GM12874 (cell line): ENCODE data around the gene P2RY1.

ENCODE experiments used
- TF ChIP-seq, protein P1 (sequence below): IDR thresholded peaks from 2 replicates; pipeline ENCODE4 v1.5.1; 2011; ENCODE audit warnings: low read depth, mild to moderate bottlenecking, control low read depth, low read length, moderate library complexity; ENCODE audit not compliant: insufficient read depth

Gene P2RY1

DNA sequence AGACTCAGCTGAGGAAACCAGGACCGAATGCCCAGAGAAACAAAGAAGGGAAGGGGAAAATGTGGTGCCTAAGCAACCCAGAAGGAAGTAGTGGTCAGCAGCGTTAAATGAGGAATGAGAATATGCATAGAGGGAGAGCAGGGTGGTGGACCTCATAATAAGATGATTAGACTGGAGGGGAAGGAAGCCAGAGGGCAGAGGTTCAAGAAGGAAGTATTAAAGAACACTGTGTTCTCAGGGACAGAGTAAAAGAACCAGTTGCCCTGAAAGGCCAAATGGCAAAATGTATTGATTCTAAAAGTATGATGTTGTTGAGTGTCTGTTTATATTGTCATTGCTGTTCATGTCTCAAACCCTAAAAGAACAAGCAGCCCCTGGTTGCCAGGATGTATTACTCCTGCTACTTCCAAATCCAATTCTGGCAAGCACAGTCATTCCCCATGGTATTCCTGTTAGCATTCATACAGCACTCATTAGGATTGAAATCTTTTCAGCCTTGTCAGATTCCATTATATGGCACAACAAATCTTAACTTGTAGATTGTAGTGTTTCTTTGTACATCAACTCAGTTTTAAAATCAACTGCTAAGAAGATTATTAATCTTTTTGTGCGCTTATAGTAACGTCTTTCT lies 23.4 kb downstream of the P2RY1 start:
- TF ChIP-seq, protein P1, sequence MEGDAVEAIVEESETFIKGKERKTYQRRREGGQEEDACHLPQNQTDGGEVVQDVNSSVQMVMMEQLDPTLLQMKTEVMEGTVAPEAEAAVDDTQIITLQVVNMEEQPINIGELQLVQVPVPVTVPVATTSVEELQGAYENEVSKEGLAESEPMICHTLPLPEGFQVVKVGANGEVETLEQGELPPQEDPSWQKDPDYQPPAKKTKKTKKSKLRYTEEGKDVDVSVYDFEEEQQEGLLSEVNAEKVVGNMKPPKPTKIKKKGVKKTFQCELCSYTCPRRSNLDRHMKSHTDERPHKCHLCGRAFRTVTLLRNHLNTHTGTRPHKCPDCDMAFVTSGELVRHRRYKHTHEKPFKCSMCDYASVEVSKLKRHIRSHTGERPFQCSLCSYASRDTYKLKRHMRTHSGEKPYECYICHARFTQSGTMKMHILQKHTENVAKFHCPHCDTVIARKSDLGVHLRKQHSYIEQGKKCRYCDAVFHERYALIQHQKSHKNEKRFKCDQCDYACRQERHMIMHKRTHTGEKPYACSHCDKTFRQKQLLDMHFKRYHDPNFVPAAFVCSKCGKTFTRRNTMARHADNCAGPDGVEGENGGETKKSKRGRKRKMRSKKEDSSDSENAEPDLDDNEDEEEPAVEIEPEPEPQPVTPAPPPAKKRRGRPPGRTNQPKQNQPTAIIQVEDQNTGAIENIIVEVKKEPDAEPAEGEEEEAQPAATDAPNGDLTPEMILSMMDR = no peak

DNA sequence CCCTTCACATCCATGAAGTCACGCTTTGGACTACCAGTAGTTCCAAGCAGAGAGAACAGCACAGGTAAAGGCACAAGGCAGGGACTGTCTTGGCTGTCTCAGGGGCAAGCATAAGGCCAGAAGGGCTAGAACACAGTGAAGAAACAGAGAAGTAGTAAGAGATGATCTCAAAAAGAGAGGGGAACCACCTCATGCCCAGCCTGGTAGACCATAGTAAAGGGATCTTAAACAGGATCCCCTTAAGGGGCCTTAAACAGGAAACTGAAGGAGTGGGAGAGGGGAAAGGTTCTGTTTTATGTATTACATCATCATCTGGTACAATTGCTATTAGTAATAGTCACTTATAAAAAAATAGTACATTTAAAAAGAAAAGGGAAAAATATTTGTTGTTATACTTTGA lies 25.8 kb downstream of the P2RY1 start:
- TF ChIP-seq, protein P1 = no peak

DNA sequence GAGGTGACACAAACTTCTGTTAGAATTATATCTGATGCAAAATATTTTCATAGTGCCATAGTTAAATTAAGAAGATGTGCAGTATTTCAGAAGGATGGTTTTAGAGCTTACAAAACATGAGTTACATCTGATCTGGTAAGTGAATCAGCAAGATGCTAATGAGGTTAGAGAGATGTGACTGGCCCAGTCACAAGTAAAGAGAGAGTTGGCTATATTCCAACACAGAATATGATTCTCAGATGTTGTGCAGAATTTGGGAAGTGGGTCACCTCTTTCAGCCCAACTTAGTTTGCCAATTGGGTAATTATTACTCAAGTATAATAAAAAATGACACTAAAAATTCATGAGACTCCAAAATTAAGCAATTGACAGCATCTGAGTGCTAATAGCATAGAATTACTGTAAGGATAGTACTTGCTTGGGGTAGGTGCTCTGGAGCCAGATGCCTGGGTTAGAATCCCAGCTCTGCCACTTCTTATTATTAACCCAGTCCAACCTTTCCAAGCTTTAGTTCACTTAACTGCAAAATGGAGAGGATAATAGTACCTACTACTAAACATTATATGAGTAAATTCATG lies 30.8 kb downstream of the P2RY1 start:
- TF ChIP-seq, protein P1 = no peak

DNA sequence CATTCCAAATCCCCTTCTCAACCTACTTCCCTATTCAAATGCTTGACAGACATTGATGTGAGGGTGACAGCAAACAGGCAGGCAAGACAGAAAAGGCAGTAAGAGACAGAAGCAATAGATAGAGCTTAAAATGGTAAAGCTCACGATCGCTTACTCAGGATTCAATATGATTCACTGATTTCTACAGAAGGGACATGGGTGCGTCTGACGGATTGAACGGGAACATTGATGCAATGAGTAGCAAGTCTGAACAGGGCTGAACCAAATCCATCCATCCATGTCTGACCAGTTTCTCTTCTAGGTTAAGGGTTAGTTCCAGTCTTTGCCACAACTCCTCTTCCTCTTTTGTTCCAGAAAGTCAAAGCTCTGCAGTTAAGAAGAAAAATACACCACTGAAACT lies 35.1 kb downstream of the P2RY1 start:
- TF ChIP-seq, protein P1 = no peak

DNA sequence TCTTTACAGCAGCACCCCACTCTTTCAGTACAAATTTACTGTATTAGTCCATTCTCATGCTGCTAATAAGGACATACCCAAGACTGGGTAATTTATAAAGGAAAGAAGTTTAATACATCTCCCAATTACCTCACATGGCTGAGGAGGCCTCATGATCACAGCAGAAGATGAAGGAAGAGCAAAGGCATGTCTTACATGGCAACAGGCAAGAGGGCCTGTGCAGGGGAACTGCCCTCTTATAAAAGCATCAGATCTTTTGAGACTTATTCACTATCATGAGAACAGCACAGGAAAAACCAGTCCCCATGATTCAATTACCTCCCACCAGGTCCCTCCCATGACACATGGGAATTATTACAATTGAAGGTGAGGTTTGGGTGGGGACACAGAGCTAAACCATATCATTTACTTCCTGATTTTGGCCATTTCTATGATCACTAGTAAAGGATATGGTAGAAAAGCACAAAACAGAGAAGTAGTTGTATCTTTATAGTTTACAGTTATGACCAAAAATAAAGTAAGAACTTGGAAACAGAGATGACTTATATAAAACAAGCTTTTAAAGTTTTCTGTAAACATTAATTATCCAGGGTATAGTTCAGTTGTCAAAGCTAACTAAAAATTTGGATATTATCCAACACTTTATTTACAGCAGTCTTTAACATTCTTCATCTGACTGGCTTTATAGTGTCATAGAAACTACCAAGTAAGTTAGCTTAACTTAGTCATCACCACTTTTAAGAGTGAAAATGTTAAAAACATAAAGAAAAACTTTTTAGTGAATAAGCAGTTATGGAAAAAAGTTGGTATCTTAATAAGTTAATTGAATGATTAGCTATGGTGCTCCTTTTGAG lies 40.2 kb downstream of the P2RY1 start:
- TF ChIP-seq, protein P1 = no peak

DNA sequence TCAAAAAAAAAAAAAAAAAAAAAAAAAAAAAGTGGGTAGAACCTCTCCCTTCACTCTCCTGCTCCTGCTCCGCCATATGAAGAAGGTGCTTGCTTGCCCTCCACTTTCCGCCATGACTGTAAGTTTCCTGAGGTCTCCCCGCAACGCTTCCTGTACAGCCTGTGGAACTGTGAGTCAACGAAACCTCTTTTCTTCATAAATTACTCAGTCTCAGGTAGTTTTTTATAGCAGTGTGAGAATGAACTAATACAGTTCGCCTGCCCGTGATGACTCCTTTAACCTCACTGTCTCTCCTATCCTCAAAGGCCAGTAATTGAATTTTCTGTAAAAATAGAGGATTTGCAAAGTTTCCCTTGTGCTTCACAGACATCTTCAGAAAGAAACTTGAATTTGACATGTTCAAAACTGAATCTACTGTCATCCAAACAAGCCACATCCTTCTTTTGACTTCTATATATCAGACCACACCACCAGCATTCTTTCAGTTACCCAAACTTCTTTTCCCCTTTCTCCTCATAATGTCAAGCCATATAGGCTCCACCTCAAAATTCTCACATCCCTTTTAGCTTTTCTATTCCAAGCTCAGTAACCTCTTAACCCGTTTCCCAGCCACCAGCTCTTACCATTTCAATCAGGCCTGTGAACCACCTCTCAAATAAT lies 44.3 kb downstream of the P2RY1 start:
- TF ChIP-seq, protein P1 = no peak

DNA sequence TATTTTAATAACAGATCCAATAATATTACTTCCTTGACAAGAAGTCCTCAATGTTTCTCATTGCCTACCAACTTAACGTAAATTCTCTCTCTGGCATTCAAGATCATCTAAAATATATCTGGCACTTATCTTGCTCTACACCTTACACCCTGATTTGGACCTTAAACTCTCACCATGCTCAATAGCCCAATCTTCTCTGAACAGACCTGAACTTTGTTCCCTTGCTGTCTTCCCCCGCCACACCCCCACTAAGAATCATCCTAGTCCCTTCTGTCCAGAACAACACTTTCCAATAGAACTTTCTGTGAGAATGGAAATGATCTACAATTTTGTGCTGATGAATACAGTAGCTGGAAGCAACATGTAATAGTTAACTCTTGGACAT lies 44.9 kb downstream of the P2RY1 start:
- TF ChIP-seq, protein P1 = no peak
